SK-N-SH (cell line): ENCODE data around the gene NCAM2.

Experiments
- EZH2phosphoT487 ChIP-seq: fragments of 200-600 bp; sonication (generic); IDR thresholded peaks from 2 replicates; pipeline ENCODE4 v1.6.1; 2017; ENCODE audit warnings: low read depth, mixed run types, mild to moderate bottlenecking, antibody characterized with exemption, moderate library complexity, borderline replicate concordance
- POLR2AphosphoS5 ChIP-seq: IDR thresholded peaks from 2 replicates; pipeline ENCODE4 v1.6.1; 2012; ENCODE audit warnings: low read depth, low read length
- RFX5 ChIP-seq: IDR thresholded peaks from 2 replicates; pipeline ENCODE4 v1.6.1; 2012; ENCODE audit warnings: mild to moderate bottlenecking, improper control_type of control experiment, low read length
- YY1 ChIP-seq: IDR thresholded peaks from 2 replicates; pipeline ENCODE4 v1.4.0; 2012; ENCODE audit warnings: low read depth, mild to moderate bottlenecking
- TF ChIP-seq, protein P1 (sequence below): fragments of 200-600 bp; sonication (generic); IDR thresholded peaks from 2 replicates; pipeline ENCODE4 v1.6.1; 2017; ENCODE audit warnings: antibody characterized with exemption, mild to moderate bottlenecking, moderate library complexity

DNA sequence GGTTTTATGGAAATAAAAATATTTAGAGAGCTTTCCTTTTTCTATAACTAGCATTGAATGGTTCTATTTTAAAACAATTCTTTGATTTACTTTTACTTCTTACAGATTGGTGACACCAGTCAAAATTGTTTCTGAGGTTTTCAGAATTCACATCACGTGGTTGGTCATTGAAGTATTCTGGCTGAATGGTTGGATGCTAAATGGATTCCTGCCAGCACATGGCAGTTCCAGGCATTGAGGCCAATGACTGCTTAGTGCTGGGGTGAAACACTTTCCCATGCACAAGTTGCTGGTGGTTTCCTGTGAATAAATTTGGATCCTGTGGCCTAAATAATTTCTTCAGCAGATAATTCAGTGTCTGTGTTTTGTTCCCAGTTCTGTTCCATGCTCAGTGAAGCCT lies 20.6 kb downstream of the NCAM2 start:
- TF ChIP-seq YY1 (no peak), POLR2AphosphoS5 (no peak), RFX5 (no peak), EZH2phosphoT487 (no peak)
- TF ChIP-seq, protein P1, sequence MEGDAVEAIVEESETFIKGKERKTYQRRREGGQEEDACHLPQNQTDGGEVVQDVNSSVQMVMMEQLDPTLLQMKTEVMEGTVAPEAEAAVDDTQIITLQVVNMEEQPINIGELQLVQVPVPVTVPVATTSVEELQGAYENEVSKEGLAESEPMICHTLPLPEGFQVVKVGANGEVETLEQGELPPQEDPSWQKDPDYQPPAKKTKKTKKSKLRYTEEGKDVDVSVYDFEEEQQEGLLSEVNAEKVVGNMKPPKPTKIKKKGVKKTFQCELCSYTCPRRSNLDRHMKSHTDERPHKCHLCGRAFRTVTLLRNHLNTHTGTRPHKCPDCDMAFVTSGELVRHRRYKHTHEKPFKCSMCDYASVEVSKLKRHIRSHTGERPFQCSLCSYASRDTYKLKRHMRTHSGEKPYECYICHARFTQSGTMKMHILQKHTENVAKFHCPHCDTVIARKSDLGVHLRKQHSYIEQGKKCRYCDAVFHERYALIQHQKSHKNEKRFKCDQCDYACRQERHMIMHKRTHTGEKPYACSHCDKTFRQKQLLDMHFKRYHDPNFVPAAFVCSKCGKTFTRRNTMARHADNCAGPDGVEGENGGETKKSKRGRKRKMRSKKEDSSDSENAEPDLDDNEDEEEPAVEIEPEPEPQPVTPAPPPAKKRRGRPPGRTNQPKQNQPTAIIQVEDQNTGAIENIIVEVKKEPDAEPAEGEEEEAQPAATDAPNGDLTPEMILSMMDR: no peak
